Posterior cingulate gyrus (tissue), 11 donors: ENCODE results near the gene ING1.
"Not testable (repeated sequence)": the region's sequence is repeated elsewhere in the genome, so short reads cannot be mapped to it uniquely, and the experiment has no call there.

Experiments used
- DNase-seq, 10 donors: peaks; one replicate each; pipeline versions ENCODE4 v3.0.0 to v3.0.0-alpha.2; 2020 to 2021; ENCODE audit warnings: mixed read lengths in 3 of 10
- intact Hi-C: fragments of 100-400 bp; cut with DNase I; formaldehyde crosslinking; loops from one replicate; pipeline ENCODE4 v1.15.1; 2023

The ING1 gene, protein sequence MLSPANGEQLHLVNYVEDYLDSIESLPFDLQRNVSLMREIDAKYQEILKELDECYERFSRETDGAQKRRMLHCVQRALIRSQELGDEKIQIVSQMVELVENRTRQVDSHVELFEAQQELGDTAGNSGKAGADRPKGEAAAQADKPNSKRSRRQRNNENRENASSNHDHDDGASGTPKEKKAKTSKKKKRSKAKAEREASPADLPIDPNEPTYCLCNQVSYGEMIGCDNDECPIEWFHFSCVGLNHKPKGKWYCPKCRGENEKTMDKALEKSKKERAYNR

DNA sequence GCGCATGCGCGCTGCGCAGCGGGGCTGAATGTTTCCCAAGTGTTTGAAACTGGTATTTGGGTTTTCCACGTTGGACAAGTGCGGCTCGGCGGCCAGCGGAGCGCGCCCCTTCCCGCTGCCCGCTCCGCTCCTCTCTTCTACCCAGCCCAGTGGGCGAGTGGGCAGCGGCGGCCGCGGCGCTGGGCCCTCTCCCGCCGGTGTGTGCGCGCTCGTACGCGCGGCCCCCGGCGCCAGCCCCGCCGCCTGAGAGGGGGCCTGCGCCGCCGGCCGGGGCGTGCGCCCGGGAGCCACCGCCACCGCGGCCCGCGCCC, at the start of gene ING1:
TSS of gene ING1 (plus strand) at position 59 of the 311 bp plus-strand sequence. CDS start 450 bp downstream, outside the sequence.
- no peak for DNase-seq
- intact Hi-C loops, result no loop called here

DNA sequence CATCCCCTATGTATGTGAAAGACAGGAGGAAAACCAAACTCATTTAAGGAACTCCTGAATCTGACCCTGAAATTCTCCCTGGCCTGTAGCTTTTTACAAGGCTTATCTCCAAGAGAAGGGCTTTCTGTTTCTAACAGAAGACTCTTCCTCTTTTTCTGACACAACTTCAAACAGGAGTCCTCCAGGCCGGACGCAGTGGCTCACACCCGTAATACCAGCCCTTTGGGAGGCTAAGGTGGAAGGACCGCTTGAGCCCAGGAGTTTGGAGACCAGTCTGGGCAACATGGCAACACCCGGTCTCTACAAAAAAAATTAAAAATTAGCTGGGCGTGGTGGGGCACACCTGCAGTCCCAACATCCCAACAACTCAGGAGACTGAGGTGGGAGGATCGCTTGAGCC, 49.5 kb upstream of the ING1 start:
- intact Hi-C loops, result no loop called here
- peak in 1 of 10 donors; percentile 38 for DNase-seq

DNA sequence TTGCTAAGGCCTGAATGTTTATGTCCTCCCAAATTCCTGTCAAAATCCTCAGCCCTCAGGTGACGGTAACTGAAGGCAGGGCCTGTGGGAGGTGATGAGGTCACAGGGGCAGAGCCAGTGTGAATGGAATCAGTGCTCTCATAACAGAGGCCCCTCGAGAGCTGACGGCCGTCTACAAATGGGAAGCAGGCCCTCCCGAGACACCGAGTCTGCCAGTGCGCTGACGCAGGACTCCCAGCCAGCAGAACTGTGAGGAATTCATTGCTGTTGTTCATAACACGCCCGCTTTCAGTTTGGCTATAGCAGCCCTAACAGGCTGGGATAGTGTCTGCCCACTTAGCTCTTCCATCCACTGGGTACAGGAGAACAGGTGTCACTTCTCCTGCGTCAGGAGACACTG, 48.8 kb upstream of the ING1 start:
- intact Hi-C loops, result no loop called here
- peak in 2 of 10 donors; percentile 59 to 67 for DNase-seq

DNA sequence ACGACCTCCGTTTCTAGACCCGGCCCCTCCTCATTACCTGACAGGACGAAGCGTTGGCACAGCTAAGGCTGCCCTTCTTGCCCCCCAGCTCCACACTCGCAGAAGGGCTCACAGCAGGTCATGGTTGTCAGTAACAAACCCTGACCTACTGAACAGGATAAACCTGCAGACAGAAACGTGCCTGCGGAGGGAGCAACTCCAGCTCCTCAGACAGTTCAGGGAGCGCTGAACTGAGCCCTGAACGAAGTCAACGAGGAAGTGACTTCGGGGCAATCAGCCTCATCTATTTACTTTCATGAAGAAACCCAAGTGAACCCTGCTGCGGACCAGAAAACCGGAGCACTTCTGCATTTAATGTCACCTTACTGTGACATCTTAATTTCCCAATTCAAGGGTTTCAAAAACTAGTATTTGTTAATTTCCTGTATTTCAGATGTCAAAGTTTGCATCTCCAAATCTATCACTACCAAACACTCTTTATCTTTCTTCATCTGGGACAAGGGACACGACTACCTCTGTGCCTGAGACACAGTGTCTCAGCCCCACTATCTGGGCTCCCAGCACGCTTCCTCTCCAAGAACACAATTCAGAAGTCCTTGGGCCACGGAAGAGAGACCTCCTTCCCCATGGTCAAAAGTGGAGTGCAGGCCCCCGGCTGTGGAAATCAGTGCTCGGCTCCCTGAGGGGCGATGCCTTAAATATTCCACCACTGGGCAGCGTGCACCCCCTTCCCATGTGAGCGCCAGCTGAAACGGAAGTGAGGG, 47.8 kb upstream of the ING1 start:
- peak in 2 of 10 donors; percentile 52 to 66 for DNase-seq
- intact Hi-C loops, result no loop called here

DNA sequence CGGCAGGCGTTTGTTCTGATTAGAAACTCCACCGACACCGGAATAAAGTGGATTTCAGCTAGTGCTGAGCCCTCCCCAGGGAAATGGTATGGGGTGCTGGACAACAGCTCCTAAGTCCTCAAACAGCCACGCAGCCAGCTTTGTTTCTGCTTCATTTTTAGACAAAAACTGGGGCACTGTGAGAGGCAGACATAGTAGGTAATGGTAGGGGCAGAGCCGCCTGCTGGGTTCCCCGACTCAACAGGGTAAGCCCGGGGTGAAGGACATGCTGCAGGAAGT, 47.3 kb upstream of the ING1 start:
- intact Hi-C loops, result no loop called here
- peak in 2 of 10 donors; percentile 14 to 36 for DNase-seq

DNA sequence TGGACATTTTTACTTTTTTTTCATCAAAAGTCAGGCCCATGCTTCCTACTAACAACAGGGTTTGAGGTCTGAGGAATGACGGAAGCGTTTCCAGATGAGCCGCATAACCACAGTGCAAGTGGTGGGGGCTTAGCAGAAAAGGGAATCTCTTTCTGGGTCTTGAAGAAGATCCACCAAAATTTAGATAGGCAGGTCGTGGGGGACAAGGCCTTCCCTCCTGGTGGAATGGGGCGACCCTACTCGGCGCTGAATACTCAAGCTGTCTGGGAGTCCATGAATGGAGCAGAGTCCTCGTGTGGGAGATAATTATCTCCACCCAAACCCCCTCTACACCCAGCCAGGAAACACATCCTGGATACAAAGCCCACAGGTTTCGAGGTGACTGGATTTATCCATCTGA, 44.5 kb upstream of the ING1 start:
- intact Hi-C loops, result no loop called here
- DNase-seq, result peak in 1 of 10 donors; percentile 61

DNA sequence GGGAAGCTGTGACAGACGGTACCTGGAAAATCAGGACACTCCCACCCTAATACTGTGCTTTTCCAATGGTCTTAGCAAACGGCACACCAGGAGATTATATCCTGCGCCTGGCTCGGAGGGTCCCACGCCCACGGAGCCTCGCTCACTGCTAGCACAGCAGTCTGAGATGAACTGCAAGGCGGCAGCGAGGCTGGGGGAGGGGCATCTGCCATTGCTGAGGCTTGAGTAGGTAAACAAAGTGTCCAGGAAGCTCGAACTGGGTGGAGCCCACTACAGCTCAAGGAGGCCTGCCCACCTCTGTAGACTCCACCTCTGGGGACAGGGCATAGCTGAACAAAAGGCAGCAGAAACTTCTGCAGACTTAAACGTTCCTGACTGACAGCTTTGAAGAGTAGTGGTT, 43.7 kb upstream of the ING1 start:
- intact Hi-C loops, result not testable (repeated sequence)
- DNase-seq, result peak in 2 of 10 donors; percentile 48 to 50

DNA sequence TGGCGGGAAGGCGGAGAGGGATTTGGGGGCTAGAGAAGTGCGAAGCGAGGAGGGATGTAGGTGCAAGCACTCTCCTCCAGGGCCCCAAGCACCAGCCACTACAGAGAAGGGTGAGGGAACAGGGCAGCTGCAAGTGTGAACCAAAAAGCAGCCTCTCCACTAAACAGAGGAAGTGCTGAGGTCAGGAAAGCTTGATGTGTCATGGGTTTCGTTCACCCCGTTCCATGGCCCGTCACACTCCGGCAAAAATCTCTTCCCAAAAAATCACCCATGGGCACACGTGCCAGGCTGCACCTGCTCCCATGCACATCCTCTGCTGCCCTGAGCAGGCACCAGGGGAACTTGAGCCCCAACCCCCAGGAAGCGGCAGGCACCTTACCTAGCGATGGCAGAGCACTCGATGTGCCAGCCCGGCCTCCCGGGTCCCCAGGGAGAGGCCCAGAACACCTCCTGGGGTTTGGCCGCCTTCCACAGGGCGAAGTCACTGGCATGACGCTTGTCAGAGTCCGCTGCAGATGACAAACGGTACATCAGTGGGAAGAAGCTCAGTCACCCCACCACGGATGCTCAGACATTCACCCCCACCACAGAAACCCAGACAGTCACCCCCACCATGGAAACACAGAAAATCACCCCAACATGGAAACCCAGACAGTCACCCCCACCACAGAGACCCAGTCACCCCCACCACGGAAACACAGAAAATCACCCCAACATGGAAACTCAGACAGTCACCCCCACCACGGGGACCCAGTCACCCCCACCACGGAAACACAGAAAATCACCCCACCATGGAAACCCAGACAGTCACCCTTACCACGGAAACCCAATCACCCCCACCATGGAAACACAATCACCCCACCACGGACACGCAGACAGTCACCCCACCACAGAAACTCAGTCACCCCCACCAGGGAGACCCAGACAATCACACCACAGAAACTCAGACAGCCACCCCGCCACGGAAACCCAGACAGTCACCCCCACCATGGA, 36.6 kb upstream of the ING1 start:
- DNase-seq, result peak in 1 of 10 donors; percentile 58
- intact Hi-C loops, result no loop called here

DNA sequence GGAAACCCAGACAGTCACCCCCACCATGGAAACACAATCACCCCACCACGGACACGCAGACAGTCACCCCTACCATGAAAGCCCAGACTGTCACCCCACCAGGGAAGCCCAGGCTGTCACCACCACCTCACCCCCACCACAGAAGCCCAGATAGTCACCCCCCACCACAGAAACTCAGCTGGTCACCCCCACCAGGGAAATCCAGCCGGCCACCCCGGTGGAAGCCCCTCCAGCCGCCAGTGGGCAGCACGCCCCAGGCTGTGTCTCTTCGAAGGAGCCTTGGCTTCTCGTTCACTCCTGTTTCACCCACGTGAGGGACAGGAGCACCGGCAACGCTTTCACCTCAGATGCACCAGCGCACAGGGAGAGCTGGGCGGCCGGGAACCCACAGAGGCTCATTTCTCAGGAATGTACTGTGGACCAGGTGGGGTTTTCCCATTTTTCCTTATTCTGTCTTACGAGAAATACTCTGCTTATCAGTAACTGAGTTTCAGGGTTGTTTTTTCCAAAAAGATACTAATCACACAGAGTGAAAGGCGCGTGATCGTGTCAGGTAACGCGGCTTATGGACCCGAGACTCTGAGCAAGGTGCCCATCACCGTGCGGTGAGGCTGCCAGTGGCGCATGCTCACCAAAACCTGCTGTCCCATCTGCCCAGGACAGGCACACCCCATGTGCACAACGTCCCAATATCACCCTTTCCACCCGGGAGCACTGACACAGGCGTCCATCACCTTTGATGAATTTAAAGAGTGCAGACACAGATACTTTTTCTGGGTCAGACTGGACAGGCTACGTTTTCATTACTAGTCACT, 35.6 kb upstream of the ING1 start:
- intact Hi-C loops, result no loop called here
- DNase-seq, result peak in 1 of 10 donors; percentile 54

DNA sequence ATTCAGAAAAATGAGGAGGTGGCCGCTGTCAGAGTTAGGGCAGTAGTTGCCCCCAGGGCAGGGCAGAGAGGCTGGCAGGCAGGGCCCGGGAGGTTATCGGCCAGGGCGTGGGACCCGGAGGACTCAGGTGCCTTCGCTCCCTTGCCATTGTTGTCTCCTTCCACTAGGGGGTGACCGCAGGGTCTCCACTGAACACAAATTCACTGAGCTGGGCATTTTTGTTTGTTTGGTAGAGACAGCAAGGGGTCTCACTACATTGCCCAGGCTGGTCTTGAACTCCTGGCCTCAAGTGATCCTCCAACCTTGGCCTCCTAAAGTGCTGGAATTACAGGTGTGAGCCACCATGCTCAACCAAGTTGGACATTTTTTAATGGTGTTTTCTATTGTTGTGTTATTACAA, 32.6 kb upstream of the ING1 start:
- intact Hi-C loops, result no loop called here
- no peak for DNase-seq

DNA sequence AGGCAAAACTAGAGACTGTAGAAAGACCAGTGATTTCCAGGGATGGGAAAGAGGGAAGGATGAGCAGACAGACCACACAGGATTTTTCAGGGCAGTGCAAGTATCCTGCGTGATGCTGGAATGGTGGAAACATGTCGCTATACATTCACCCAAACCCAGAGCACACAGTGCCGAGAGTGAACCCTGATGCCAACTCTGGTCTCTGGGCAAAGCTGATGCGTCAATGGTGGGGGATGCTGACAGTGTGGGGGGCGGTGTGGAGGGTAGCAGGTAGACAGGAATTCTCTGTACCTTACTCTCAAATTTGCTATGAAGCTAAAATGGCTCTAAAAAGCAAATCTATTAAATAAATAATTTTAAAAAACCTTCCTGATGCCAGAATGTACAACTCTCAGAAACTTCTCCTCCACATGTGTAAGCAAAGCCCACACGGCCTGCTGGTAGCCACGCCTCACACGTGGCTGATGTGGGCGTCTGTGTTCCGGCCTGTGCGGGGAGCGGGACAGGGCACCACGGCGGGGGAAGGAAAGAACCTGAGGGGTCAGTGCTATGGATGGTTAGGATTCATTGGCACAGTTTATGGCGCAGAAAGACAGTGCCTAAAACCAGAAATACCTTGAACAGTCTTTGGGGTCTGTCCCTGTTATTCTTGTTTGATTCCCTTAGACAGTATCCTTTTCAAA, 31.5 kb upstream of the ING1 start:
- DNase-seq, result no peak

DNA sequence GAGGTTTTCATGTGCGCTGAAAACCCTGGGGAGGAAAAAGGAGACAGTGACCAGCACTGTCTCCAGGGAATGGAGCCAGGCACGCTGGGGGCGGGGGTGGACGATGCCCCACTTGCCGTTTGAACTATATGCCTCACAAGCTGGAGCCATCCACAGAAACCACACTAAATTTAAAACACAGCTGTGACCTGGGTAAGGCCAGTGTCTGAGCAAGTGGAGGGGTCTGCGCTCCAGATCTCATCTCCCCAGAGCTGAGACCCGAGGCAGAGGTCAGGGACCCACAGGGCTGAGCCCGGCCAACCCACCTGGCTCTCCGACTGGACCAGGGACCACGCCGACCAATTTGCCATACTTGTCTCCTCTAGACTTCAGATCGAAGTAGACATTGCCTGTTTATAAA, 30.8 kb upstream of the ING1 start:
- DNase-seq, result peak in 1 of 10 donors; percentile 62
- intact Hi-C loops, result no loop called here

More for the DNA sequence above, 31.5 kb upstream of the ING1 start:
- intact Hi-C loops, result no loop called here

DNA sequence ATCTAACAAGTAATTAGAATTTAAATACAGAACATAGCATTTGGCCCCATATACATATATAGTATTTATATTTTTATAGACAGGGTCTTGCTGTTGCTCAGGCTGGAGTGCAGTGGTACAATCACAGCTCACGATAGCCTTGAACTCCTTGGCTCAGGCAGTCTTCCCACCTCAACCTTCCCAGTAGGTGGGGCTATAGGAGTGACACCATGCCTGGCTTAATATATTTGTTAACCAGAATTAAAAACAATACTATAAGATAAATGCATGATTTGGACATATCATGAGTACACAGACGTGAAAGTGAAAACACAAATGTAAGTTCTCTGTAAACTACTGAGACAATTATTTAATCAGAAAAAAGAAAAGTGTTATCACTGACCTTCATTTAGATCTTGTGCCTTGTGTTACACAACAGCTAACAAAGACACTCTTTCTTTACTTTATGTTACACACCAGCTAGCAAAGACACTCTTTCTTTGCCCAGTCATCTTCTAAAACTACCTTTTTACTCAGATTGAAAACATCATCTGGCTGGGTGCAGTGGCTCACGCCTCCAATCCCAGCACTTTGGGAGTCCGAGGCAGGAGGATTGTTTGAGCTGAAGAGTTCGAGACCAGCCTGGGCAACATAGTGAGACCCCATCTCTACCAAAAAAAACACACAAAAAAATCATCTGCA, 30.2 kb upstream of the ING1 start:
- peak in 1 of 10 donors; percentile 42 for DNase-seq
- intact Hi-C loops, result no loop called here

DNA sequence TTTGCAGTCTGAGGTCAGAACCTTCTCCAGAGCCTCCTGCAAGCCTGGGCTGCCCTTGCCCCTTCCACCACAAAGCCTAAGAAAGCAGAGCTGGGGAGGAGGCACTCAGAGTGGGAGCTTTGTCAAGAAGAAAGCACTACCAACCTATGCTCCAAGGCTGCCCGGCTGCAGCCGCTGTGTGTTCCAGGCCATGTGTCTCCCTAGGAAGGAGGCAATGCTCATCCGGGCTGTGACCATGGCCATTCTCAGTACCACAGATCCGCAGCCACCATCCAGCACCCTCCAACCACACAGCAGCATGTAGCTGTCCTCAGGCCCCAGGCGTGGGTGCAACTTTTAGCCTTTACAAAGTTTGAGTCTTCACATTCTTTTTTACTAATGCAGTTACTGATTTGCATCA, 29.6 kb upstream of the ING1 start:
- DNase-seq, result no peak
- intact Hi-C loops, result no loop called here

DNA sequence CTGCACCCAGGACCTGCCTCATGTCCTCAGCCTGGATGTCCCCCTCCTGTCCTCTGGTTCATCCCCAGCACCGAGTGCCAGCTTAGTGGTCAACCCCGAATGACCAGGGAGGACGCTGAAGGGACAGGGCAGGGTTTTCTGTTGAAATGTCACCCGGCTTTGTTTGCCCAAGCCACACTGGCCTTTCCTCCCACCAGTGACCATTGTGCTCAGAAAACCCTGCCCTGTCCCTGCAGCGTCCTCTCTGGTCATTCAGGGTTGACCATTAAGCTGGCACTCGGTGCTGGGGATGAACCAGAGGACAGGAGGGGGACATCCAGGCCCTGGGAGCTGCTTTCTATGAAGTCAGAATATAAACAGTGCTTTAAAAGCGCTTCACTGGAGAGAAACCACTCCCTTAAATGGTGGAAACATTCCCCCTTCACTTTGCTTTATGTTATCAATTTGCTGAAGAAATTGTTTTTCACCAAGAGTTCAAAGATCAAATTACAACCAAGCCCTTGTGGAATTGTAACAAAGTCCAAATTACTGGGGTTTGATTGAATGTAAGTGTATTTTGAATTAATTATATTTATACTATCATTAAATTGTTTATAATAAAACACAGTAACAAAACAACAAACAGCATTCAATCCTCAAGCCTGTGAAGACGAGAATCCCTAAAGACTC, 29.0 kb upstream of the ING1 start:
- no peak for DNase-seq
- intact Hi-C loops, result no loop called here

DNA sequence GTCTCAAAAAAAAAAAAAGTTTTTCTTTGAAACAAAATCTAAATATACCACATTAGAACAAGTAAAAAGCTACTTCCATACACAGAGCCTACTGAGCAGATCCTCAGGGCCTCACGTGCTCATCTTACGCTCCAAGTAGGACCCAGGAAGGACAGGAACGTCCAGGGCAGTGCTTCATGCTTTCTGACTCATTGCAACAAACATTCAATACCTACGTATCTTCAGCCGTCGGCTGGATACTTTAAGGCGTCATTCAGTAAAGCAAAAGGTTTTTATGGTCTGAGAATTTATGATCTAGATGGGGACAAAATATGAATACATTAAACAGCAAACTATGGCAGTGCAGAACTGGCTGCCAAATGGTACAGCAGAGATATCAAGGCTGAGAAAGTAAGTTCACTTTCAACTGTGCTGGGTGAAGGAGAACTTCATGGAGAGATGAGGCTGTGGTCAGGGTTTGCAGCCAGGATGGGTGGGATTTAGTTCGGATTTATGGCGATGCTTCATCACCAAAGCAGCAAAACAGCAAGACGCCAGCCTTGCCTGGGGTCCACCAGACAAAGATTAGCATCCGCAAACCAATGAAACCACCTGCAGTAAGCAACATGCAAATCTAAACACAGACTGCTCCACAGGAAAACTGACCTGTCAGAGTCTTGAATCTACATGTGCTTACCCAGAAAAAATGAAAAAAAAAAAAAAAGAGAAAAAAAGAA, 28.0 kb upstream of the ING1 start:
- DNase-seq, result no peak
- intact Hi-C loops, result no loop called here

DNA sequence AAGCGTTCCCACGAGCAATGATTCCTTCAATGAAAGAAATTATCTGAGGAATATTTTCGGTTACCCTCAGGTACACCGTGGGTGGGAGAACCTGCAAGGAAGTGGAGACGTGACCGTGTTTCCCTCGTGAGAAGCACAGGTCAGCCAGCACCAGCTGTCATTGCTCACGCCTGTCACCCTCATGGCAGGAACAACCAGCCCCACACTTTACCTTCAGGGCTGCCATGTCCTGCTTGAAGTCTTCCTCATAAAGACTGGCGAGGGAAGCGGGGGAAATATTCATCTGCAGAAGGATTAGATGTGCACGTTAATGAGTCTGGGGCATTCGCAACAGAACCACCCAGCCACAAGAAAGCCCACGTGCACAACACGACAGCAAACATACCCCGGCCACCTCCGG, 25.8 kb upstream of the ING1 start:
- intact Hi-C loops, result no loop called here
- no peak for DNase-seq

DNA sequence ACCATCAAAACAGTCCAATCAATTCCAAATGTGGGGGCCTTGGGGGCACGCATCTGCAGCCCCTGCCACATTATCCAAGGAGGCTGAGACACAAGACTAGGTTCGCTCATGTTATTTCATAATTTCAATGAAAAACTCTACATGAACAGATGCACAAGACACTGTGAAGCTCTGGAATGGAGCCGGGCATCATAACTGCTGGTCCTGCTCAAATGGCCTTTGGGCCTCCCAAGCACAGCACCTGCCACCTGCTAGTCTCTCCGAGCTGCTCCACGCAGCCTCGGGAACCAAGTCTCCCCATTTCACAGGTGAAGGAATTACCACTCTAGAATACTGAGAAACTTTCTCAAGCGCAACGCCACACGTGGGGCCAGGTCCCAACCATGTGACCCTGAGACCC, 24.5 kb upstream of the ING1 start:
- intact Hi-C loops, result no loop called here
- no peak for DNase-seq
